ENCODE data around the gene MYH13. TPM values are rescaled to one million over a fixed set of nuclear protein-coding genes. Genes with fewer than 3 reads are reported as not detected.

The MYH13 gene
- total and polyA plus RNA-seq, 12 donors, result not detected

DNA sequence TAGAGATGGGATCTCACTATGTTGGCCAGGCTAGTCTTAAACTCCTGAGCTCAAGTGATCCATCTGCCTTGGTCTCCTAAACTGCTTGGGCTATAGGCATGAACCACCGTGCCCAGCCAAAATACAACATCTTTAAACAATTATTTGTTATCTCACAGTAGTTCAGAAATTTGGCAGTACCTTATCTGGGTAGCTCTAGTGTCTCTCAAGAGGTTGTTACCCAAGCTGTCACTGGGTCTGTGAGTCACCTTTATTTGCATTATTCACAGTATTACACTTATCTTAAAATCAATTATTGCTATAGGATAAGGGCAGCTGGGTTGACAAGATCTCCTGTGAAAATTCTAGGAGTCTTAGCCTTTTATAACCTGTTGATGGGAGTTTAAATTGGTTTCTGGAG is 110.4 kb downstream of the MYH13 start:
- intact Hi-C loops (cut with DNase I), result no loop called here
- H3K36me3 ChIP-seq, result no peaks in the 10 kb centered on the region
- H3K4me1 ChIP-seq, result peaks cover 0 to 2% (median 0%) of the 10 kb centered on the region in 9 donors
- WGBS, 2 donors, result 25 to 39% methylated on average over 1 of the region's 1 CpG
- ATAC-seq (no peak), DNase-seq (no peak)
- H3K9me3 ChIP-seq, result no peaks in the 10 kb centered on the region
- H3K27ac ChIP-seq, result no peak overlapping the region
- TF ChIP-seq, protein P1, sequence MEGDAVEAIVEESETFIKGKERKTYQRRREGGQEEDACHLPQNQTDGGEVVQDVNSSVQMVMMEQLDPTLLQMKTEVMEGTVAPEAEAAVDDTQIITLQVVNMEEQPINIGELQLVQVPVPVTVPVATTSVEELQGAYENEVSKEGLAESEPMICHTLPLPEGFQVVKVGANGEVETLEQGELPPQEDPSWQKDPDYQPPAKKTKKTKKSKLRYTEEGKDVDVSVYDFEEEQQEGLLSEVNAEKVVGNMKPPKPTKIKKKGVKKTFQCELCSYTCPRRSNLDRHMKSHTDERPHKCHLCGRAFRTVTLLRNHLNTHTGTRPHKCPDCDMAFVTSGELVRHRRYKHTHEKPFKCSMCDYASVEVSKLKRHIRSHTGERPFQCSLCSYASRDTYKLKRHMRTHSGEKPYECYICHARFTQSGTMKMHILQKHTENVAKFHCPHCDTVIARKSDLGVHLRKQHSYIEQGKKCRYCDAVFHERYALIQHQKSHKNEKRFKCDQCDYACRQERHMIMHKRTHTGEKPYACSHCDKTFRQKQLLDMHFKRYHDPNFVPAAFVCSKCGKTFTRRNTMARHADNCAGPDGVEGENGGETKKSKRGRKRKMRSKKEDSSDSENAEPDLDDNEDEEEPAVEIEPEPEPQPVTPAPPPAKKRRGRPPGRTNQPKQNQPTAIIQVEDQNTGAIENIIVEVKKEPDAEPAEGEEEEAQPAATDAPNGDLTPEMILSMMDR (IDR thresholded peaks at IDR 0.05), result no peak
- no peak overlapping the region for H3K4me3 ChIP-seq
- peaks cover 0 to 9% (median 0%) of the 10 kb centered on the region in 7 donors for H3K27me3 ChIP-seq

DNA sequence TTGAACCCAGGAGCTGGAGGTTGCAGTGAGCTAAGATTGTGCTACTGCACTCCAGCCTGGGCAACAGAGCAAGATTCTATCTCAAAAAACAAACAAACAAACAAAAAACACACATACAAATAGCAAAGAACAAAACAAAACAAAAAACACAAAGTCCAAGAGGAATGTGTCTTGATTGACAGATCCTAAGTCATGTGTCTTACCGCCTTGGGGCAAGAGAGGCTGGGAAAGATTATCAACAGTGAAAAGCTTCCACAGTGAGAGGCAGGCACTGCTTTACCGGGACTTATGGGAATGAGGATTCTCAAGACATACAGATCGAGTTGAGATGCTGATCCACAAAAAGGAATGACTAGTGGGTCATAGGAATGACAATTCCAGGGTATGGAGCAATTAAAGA is 111.7 kb downstream of the MYH13 start:
- WGBS, 2 donors, result 48 to 57% methylated on average over 3 of the region's 3 CpGs
- DNase-seq (no peak), ATAC-seq (no peak)
- no peaks in the 10 kb centered on the region for H3K9me3 ChIP-seq
- H3K4me3 ChIP-seq, result no peak overlapping the region
- H3K4me1 ChIP-seq, result no peaks in the 10 kb centered on the region
- H3K27me3 ChIP-seq, result peaks cover 0 to 9% (median 0%) of the 10 kb centered on the region in 7 donors
- H3K36me3 ChIP-seq, result no peaks in the 10 kb centered on the region
- H3K27ac ChIP-seq, result no peak overlapping the region
- TF ChIP-seq, protein P1 (IDR thresholded peaks at IDR 0.05), result no peak
- intact Hi-C loops (cut with DNase I), result no loop called here

DNA sequence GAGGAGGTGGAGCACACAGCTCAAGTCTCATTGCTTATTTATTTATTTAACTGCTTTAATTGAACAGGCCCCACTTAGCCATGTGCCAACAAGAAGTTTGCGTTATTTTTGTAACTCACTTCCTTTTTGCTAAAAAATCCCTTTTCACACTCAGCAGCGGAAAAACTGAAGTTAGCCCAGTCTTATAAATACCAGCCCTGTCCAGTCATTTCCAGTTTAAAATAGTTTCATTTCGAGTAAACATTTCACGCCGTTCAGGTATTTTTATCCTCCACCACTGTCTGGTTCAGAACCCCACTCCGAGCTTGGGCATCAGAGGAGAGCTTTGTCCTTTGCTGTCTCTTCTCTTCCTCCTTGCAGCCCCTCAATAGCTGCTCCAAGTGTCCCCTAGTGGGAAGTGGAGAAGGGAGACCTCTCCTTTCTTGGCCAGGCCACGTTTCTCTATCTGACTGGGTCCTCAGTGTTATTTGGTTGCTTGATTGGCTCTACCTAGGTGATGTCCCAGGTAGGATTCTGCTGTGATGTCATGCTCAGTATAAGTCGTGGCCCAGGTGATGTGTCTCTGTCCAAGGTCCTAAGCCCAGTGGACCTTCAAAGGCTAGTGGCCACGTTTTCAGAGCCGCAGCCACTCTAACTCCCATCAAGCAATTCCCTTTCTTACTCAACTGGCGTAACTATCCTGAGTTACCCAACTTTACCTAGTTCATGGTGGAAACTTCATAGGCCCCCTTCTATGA is 121.4 kb downstream of the MYH13 start:
- Histone ChIP-seq H3K27me3 (peaks cover 0 to 6% (median 0%) of the 10 kb centered on the region in 7 donors), H3K4me3 (no peak overlapping the region), H3K4me1 (peaks cover 0 to 4% (median 0%) of the 10 kb centered on the region in 9 donors), H3K27ac (no peak overlapping the region), H3K9me3 (no peaks in the 10 kb centered on the region), H3K36me3 (no peaks in the 10 kb centered on the region)
- DNase-seq (no peak), ATAC-seq (no peak)
- TF ChIP-seq, protein P1 (IDR thresholded peaks at IDR 0.05), result no peak
- WGBS, 2 donors, result 62 to 77% methylated on average over 11 of the region's 11 CpGs
- intact Hi-C loops (cut with DNase I), result loop anchor here in 1 of 10 donors (10.0 kb wide), 1 partner anchor 63 kb away; no protein-coding TSS in a partner anchor

Other genes with a start within 250 kb of the MYH13 start
- gene GAS7, start 174.4 kb downstream of the MYH13 start, total RNA-seq, result 100 to 1,000 TPM in 1 of 10 donors, 10 to 100 TPM in 9; 39.6 to 111 (median 67.7) TPM
- gene GAS7, start 174.4 kb downstream of the MYH13 start, polyA plus RNA-seq, result 10 to 100 TPM; 19.8 to 35.3 TPM
- not detected for gene MYH8, start 48.9 kb upstream of the MYH13 start, total RNA-seq
- not detected for gene MYH8, start 48.9 kb upstream of the MYH13 start, polyA plus RNA-seq
- gene MYH4, start 96.6 kb upstream of the MYH13 start, total RNA-seq, result not detected
- gene MYH4, start 96.6 kb upstream of the MYH13 start, polyA plus RNA-seq, result not detected
- under 1 TPM in 2 of 10 donors, not detected in 8; 0.05 to 0.13 TPM for gene MYH1, start 145.5 kb upstream of the MYH13 start, total RNA-seq
- under 1 TPM in 1 of 2 donors, not detected in 1; 0.03 TPM for gene MYH1, start 145.5 kb upstream of the MYH13 start, polyA plus RNA-seq
- gene MYH2, start 176.7 kb upstream of the MYH13 start, total RNA-seq, result under 1 TPM in 4 of 10 donors, not detected in 6; 0.05 to 0.18 (median 0.06) TPM
- gene MYH2, start 176.7 kb upstream of the MYH13 start, polyA plus RNA-seq, result under 1 TPM in 1 of 2 donors, not detected in 1; 0.03 TPM